ENCODE measurements around the gene CFLAR. TPM values are rescaled to one million over a fixed set of nuclear protein-coding genes. Genes with fewer than 3 reads are reported as not detected.

Gene CFLAR
- total and polyA plus RNA-seq, 2 of the 4 experiments (the other 2 are of a cell fraction), result 29.2 to 59.9 TPM

DNA sequence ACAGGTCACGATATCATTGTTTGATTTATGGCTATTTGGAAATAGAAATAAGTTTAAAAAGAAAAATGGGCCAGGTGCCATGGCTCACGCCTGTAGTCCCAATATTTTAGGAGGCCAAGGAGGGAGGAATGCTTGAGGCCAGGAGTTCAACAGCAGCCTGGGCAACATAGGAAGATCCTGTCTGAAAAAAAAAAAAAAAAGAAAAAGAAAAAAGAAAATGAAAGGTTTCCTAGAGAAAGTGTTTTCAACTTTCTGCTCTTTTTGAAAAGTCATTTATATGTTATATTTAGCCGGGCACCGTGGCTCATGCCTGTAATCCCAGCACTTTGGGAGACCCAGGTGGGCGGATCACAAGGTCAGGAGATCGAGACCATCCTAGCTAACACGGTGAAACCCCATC is 41.0 kb upstream of the CFLAR start:
- no peak overlapping the region for H2AK9ac ChIP-seq (replicated peaks; ENCODE audit: low read depth, low read length, poor library complexity)
- H2BK5ac ChIP-seq (ENCODE audit: low read depth, low read length, poor library complexity, severe bottlenecking), result no peak overlapping the region
- no peak overlapping the region for H4K5ac ChIP-seq (ENCODE audit: low read depth, low read length)
- H3K27ac ChIP-seq (ENCODE audit: insufficient read depth, low read length), result no peak overlapping the region
- H3K4me2 ChIP-seq (ENCODE audit: low read depth, low read length), result no peak overlapping the region
- H2BK20ac ChIP-seq (ENCODE audit: low read depth, low read length), result no peak overlapping the region
- POLR2A ChIA-PET (ENCODE audit: unreplicated experiment), result no interaction called here
- H2AFZ ChIP-seq (replicated peaks; ENCODE audit: low read length, poor library complexity), result no peak overlapping the region
- H3K36me3 ChIP-seq (ENCODE audit: control insufficient read depth, insufficient read depth, low read length), result peaks cover 4% of the 10 kb centered on the region; the same call in 1 of the 2 replicates
- no peaks in the 10 kb centered on the region for H4K20me1 ChIP-seq (ENCODE audit: insufficient read depth, low read length)
- H3K4ac ChIP-seq (ENCODE audit: low read depth, low read length), result no peak overlapping the region
- no peak overlapping the region for H3K18ac ChIP-seq (ENCODE audit: low read depth, low read length)
- dilution Hi-C loops (cut with HindIII; ENCODE audit: low sequenced_read_pairs, unreplicated experiment), result no loop called here
- H3K9me1 ChIP-seq (ENCODE audit: insufficient read depth, low read length), result no peaks in the 10 kb centered on the region
- no peaks in the 10 kb centered on the region for H3K27me3 ChIP-seq (ENCODE audit: control insufficient read depth, insufficient read depth, low read length)
- in situ Hi-C loops (cut with MboI; ENCODE audit: low sequenced_read_pairs), result no loop called here
- H3K9me3 ChIP-seq (ENCODE audit: control insufficient read depth, insufficient read depth, low read length), result no peaks in the 10 kb centered on the region
- H3K23ac ChIP-seq (ENCODE audit: low read depth, low read length), result no peak overlapping the region
- no peak overlapping the region for H4K8ac ChIP-seq (ENCODE audit: low read depth in 2 of 2, low read length in 2 of 2)
- WGBS, 2 experiments (ENCODE audit: extremely low coverage in 2 of 2, insufficient read length in 1 of 2), result 92% methylated on average over 2 of the region's 7 CpGs; no CpG with 5 or more reads in 1 of the 2 experiments
- no TSS peak for BruUV-seq (replicated peaks)
- H3K56ac ChIP-seq (ENCODE audit: extremely low read depth, insufficient read depth, low read length), result no peak overlapping the region
- CTCF ChIA-PET, result no interaction called here
- no peak overlapping the region for H3K9ac ChIP-seq (ENCODE audit: low read depth, low read length)
- no peak overlapping the region for H2BK15ac ChIP-seq (ENCODE audit: low read depth, low read length)
- DNase-seq, result no peak
- TF ChIP-seq, protein P1, sequence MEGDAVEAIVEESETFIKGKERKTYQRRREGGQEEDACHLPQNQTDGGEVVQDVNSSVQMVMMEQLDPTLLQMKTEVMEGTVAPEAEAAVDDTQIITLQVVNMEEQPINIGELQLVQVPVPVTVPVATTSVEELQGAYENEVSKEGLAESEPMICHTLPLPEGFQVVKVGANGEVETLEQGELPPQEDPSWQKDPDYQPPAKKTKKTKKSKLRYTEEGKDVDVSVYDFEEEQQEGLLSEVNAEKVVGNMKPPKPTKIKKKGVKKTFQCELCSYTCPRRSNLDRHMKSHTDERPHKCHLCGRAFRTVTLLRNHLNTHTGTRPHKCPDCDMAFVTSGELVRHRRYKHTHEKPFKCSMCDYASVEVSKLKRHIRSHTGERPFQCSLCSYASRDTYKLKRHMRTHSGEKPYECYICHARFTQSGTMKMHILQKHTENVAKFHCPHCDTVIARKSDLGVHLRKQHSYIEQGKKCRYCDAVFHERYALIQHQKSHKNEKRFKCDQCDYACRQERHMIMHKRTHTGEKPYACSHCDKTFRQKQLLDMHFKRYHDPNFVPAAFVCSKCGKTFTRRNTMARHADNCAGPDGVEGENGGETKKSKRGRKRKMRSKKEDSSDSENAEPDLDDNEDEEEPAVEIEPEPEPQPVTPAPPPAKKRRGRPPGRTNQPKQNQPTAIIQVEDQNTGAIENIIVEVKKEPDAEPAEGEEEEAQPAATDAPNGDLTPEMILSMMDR (conservative IDR thresholded peaks at IDR 0.05; ENCODE audit: low read depth, low read length), result no peak
- TF ChIP-seq RAD21 (IDR thresholded peaks at IDR 0.05; ENCODE audit: low read length) (no peak), NFE2L2 (IDR thresholded peaks at IDR 0.05; ENCODE audit: low read depth, low read length) (no peak), ELK1 (IDR thresholded peaks at IDR 0.05; ENCODE audit: borderline replicate concordance, low read depth, low read length) (no peak), RFX5 (IDR thresholded peaks at IDR 0.05; ENCODE audit: low read depth, low read length) (no peak), SMC3 (IDR thresholded peaks at IDR 0.05; ENCODE audit: low read depth, low read length) (no peak)
- no peak for ATAC-seq (ENCODE audit: low read depth)
- H2BK120ac ChIP-seq (ENCODE audit: low read depth, low read length), result no peak overlapping the region
- H3K79me1 ChIP-seq (ENCODE audit: low read depth in 1 of 2, low read length in 2 of 2), result peaks cover 7 to 37% of the 10 kb centered on the region in 2 experiments
- intact Hi-C loops (cut with micrococcal nuclease), result loop anchor here (5.0 kb wide), 2 partner anchors 42 to 102 kb away; partner anchors contain the start of gene CFLAR
- H3K4me3 ChIP-seq (ENCODE audit: insufficient read depth, low read depth, low read length), result no peak overlapping the region
- no peak overlapping the region for H4K91ac ChIP-seq (ENCODE audit: insufficient read depth, low read depth, low read length)
- no peak overlapping the region for H3K14ac ChIP-seq (replicated peaks; ENCODE audit: low read depth, low read length)
- H3K4me1 ChIP-seq (ENCODE audit: control insufficient read depth, insufficient read depth, low read length), result no peaks in the 10 kb centered on the region
- H2AK5ac ChIP-seq (ENCODE audit: low read depth, low read length), result no peak overlapping the region

Measured in IMR-90 (cell line).